HG02642 (cell line): ENCODE measurements around the gene WDR37.

ENCODE experiments used
- ATAC-seq: cut with Tn5 transposase; IDR thresholded peaks from one replicate; pipeline ENCODE4 v1.9.1; 2021; ENCODE audit warnings: mild to moderate bottlenecking; ENCODE audit not compliant: unreplicated experiment, poor library complexity

Gene WDR37

DNA sequence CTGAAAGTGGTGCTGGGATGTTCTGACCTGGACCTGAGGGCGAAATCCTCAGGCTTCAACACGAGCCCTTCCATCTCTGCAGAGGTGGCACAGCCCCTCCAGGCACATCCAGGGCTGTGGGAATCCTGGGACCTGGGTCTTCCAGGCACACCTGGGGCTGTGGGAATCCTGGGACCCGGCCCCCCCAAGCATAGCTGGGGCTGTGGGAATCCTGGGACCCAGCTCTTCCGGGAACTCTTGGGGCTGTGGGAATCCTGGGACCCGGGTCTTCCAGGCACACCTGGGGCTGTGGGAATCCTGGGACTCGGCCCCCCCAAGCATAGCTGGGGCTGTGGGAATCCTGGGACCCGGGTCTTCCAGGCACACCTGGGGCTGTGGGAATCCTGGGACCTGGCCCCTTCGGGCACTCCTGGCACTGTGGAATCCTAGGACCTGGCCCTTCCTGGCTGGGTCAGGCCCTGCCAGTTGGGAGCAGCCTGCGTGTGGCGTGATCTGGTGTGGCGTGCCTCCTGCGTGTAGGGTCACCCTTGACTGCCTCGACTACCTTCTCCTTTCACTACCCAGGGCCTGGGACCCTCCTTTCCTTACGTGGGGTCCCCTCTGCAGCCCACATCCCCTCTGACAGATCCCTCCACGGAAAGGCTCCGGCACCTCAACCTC lies 124.0 kb downstream of the WDR37 start:
- ATAC-seq, result no peak

DNA sequence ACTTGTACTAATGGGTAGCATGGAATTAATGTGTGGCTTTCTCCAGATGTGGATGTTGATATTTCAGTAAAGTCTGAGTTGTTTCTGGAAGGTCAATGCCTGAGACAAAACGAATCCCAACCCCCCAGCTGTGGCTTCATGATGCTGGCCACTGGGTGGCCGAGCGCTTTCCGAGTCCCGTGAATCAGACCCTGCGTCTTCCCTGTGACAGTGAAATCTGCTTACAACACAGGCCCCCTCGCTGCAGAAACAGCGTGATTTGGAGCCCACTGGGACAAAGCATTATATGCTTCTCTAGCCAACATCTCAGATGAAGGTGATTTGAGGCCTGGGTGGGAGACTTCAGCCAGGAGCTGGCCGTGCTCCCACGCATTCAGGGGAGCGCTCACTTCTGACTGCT lies 124.7 kb downstream of the WDR37 start:
- no peak for ATAC-seq
